IMR-90 (cell line): ENCODE measurements around the gene FAIM2. TPM values are rescaled to one million over a fixed set of nuclear protein-coding genes. Genes with fewer than 3 reads are reported as not detected.

Source experiments
- ATAC-seq: fragments of 200-7000 bp; cut with Tn5 transposase; 2 replicates; pipeline ENCODE4 v1.9.1; 2020; ENCODE audit warnings: low read depth, mild to moderate bottlenecking, moderate library complexity
- BruUV-seq: library from RNA; stranded (reverse); fragments of 400-500 nt; replicated peaks from 2 replicates; lab custom pipeline; 2021; lab: Mats Ljungman, UMichigan
- CTCF ChIA-PET: fragments of 300-600 bp; formaldehyde crosslinking; extraction: SDS; loops from one replicate; lab custom pipeline; 2021; ENCODE audit warnings: antibody characterized with exemption; lab: Yijun Ruan, JAX
- POLR2A ChIA-PET: fragments of 300-600 bp; sonication (Branson Sonifier 250); formaldehyde crosslinking; loops from one replicate; lab custom pipeline; 2022; ENCODE audit warnings: antibody characterized with exemption; ENCODE audit not compliant: unreplicated experiment; lab: Charles Lee
- DNase-seq: peaks from one replicate; pipeline ENCODE4 v3.0.0; 2013
- H2AFZ ChIP-seq: replicated peaks from 2 replicates; pipeline ENCODE3; 2013; ENCODE audit warnings: low read length, mild to moderate bottlenecking; ENCODE audit not compliant: poor library complexity
- H2AK5ac ChIP-seq: 2 replicates; pipeline ENCODE4 v1.6.1; 2013; ENCODE audit warnings: low read depth, low read length, inconsistent platforms
- H2AK9ac ChIP-seq: replicated peaks from 2 replicates; pipeline ENCODE3; 2013; ENCODE audit warnings: mild to moderate bottlenecking, low read depth, low read length, moderate library complexity; ENCODE audit not compliant: poor library complexity
- H2BK120ac ChIP-seq: 2 replicates; pipeline ENCODE4 v1.6.1; 2013; ENCODE audit warnings: low read depth, low read length, inconsistent platforms
- H2BK15ac ChIP-seq: 3 replicates; pipeline ENCODE4 v1.6.1; 2013; ENCODE audit warnings: low read depth, low read length, inconsistent platforms
- H2BK20ac ChIP-seq: 2 replicates; pipeline ENCODE4 v1.6.1; 2013; ENCODE audit warnings: low read depth, mild to moderate bottlenecking, inconsistent platforms, low read length, moderate library complexity
- H2BK5ac ChIP-seq: 2 replicates; pipeline ENCODE4 v1.6.1; 2013; ENCODE audit warnings: mild to moderate bottlenecking, low read depth, low read length, inconsistent platforms; ENCODE audit not compliant: poor library complexity, severe bottlenecking
- H3K14ac ChIP-seq: replicated peaks from 2 replicates; pipeline ENCODE4 v1.6.1; 2013; ENCODE audit warnings: low read depth, low read length, inconsistent platforms
- H3K18ac ChIP-seq: 2 replicates; pipeline ENCODE4 v1.6.1; 2013; ENCODE audit warnings: low read depth, low read length, control low read depth
- H3K23ac ChIP-seq: 2 replicates; pipeline ENCODE4 v1.6.1; 2013; ENCODE audit warnings: low read depth, low read length, inconsistent platforms
- H3K27ac ChIP-seq: 2 replicates; pipeline ENCODE4 v1.5.1; 2013; ENCODE audit warnings: mild to moderate bottlenecking, control low read depth, low read length; ENCODE audit not compliant: insufficient read depth
- H3K27me3 ChIP-seq: 2 replicates; pipeline ENCODE4 v1.6.1; 2013; ENCODE audit warnings: low read length; ENCODE audit not compliant: control insufficient read depth, insufficient read depth
- H3K36me3 ChIP-seq: 2 replicates; pipeline ENCODE4 v1.6.1; 2013; ENCODE audit warnings: low read length, mixed read lengths; ENCODE audit not compliant: control insufficient read depth, insufficient read depth
- H3K4ac ChIP-seq: 2 replicates; pipeline ENCODE4 v1.6.1; 2013; ENCODE audit warnings: low read depth, low read length, inconsistent platforms
- H3K4me1 ChIP-seq: 2 replicates; pipeline ENCODE4 v1.6.1; 2013; ENCODE audit warnings: low read length, mixed read lengths; ENCODE audit not compliant: control insufficient read depth, insufficient read depth
- H3K4me2 ChIP-seq: 2 replicates; pipeline ENCODE4 v1.6.1; 2013; ENCODE audit warnings: low read depth, mild to moderate bottlenecking, control low read depth, low read length, moderate library complexity
- H3K4me3 ChIP-seq: 2 replicates; pipeline ENCODE4 v1.5.1; 2013; ENCODE audit warnings: low read depth, mild to moderate bottlenecking, control low read depth, low read length, moderate library complexity; ENCODE audit not compliant: insufficient read depth
- H3K56ac ChIP-seq: 2 replicates; pipeline ENCODE4 v1.6.1; 2013; ENCODE audit warnings: low read length, inconsistent platforms; ENCODE audit not compliant: insufficient read depth; ENCODE audit errors: extremely low read depth
- H3K79me1 ChIP-seq, 2 experiments: 2 replicates each; pipeline ENCODE4 v1.6.1; 2013; ENCODE audit warnings: low read length in 2 of 2, inconsistent platforms in 1 of 2, low read depth in 1 of 2
- H3K9ac ChIP-seq: 2 replicates; pipeline ENCODE4 v1.6.1; 2013; ENCODE audit warnings: low read depth, low read length, control low read depth
- H3K9me1 ChIP-seq: 2 replicates; pipeline ENCODE4 v1.6.1; 2013; ENCODE audit warnings: low read length, inconsistent platforms; ENCODE audit not compliant: insufficient read depth
- H3K9me3 ChIP-seq: 2 replicates; pipeline ENCODE4 v1.6.1; 2013; ENCODE audit warnings: low read length; ENCODE audit not compliant: control insufficient read depth, insufficient read depth
- H4K20me1 ChIP-seq: 2 replicates; pipeline ENCODE4 v1.6.1; 2013; ENCODE audit warnings: low read length, inconsistent platforms; ENCODE audit not compliant: insufficient read depth
- H4K5ac ChIP-seq: 2 replicates; pipeline ENCODE4 v1.6.1; 2013; ENCODE audit warnings: mild to moderate bottlenecking, low read depth, low read length, control low read depth
- H4K8ac ChIP-seq, 2 experiments: 2 replicates each; pipeline ENCODE4 v1.6.1; 2013; ENCODE audit warnings: low read depth in 2 of 2, low read length in 2 of 2, control low read depth in 1 of 2, inconsistent platforms in 1 of 2
- H4K91ac ChIP-seq: 2 replicates; pipeline ENCODE4 v1.6.1; 2013; ENCODE audit warnings: low read depth, low read length, inconsistent platforms; ENCODE audit not compliant: insufficient read depth
- MXI1 ChIP-seq: IDR thresholded peaks from 2 replicates; pipeline ENCODE4 v1.6.1; 2012; ENCODE audit warnings: low read depth, mild to moderate bottlenecking, low read length, moderate library complexity, borderline replicate concordance
- NFE2L2 ChIP-seq: fragments of 150-350 bp; IDR thresholded peaks from 2 replicates; pipeline ENCODE4 v1.6.1; 2016; ENCODE audit warnings: low read depth, mild to moderate bottlenecking, low read length
- RFX5 ChIP-seq: IDR thresholded peaks from 2 replicates; pipeline ENCODE4 v1.8.0; 2012; ENCODE audit warnings: low read depth, mild to moderate bottlenecking, low read length, moderate library complexity
- WGBS, 2 experiments: methylation state at CpG; one replicate each; pipeline versions ENCODE4 v1.1.5 to v1.1.7; 2013; ENCODE audit warnings: missing lambda C conversion rate in 2 of 2; ENCODE audit not compliant: insufficient read length in 1 of 2; ENCODE audit errors: extremely low coverage in 2 of 2; 5-methylcytosine and 5-hydroxymethylcytosine counted together
- dilution Hi-C: fragments of 300-500 bp; cut with HindIII; formaldehyde crosslinking; loops from one replicate; pipeline ENCODE4 v1.14.3; 2018; ENCODE audit warnings: low sequenced_read_pairs; ENCODE audit not compliant: unreplicated experiment
- in situ Hi-C: fragments of 300-500 bp; cut with MboI; formaldehyde crosslinking; loops from 3 replicates; pipeline ENCODE4 v1.14.3; 2019; ENCODE audit warnings: low sequenced_read_pairs, inconsistent platforms, mixed read lengths
- intact Hi-C: fragments of 100-400 bp; cut with micrococcal nuclease; formaldehyde crosslinking; loops from 2 replicates; pipeline ENCODE4 v1.10.0; 2022
- polyA plus RNA-seq, 3 experiments: library from polyadenylated mRNA; depleted of rRNA; stranded (reverse); fragments of >200 nt; gene quantifications; 2 replicates each; pipeline ENCODE4 v1.2.3, GENCODE V29; 2012; ENCODE audit warnings: low replicate concordance in 1 of 3
- total RNA-seq: library from RNA; depleted of rRNA; stranded (reverse); fragments of >200 nt; gene quantifications from 2 replicates; pipeline ENCODE4 v1.2.3, GENCODE V29; 2012

FAIM2 gene
- total and polyA plus RNA-seq, 2 of the 4 experiments (the other 2 are of a cell fraction): 0.72 to 5.3 TPM

DNA sequence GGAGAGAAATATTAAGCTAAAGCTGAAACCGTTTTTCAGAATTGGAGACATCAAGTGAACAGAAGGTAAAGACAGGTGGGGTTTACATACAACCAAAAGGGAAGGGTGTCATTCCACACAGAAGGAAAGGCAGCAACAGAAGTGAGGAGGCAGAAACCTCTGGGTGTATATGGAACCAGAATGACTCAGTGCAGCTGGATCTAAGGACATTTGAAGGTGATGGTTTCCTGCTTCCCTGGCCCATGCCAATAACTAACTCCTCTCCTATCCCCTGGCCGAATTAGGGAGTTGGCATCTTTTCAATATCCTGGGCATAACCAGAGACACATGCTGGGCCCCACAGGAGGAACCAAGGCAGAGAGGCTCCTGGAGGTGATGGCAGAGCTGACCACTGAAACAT, 83.9 kb downstream of the FAIM2 start:
- dilution Hi-C loops (no loop called here), intact Hi-C loops (no loop called here), in situ Hi-C loops (no loop called here)
- no peak overlapping the region for H2AK9ac ChIP-seq
- no peak overlapping the region for H3K23ac ChIP-seq
- peaks cover 10% of the 10 kb centered on the region for H3K36me3 ChIP-seq
- H2AFZ ChIP-seq: no peak overlapping the region
- no peak overlapping the region for H2BK120ac ChIP-seq
- TF ChIP-seq RFX5: no peak
- no peak for TF ChIP-seq NFE2L2
- TF ChIP-seq MXI1: no peak
- H2BK5ac ChIP-seq: no peak overlapping the region
- no peak overlapping the region for H2BK15ac ChIP-seq
- no peak overlapping the region for H2BK20ac ChIP-seq
- no peak for DNase-seq
- H3K4ac ChIP-seq: no peak overlapping the region
- H3K4me3 ChIP-seq: no peak overlapping the region
- H3K4me2 ChIP-seq: no peak overlapping the region
- no peak overlapping the region for H4K8ac ChIP-seq
- no peak overlapping the region for H4K5ac ChIP-seq
- peaks cover 37 to 80% of the 10 kb centered on the region in 2 experiments for H3K79me1 ChIP-seq
- H4K91ac ChIP-seq: no peak overlapping the region
- H3K56ac ChIP-seq: no peak overlapping the region
- no peak overlapping the region for H3K14ac ChIP-seq
- ChIA-PET CTCF (interaction anchor here (0.6 to 0.7 kb wide), 2 partner anchors 9 to 25 kb away, joined by 3 to 4 read pairs; no protein-coding TSS in a partner anchor), POLR2A (interaction anchor here (0.6 kb wide), 1 partner anchor 50 kb away, joined by 4 read pairs; no protein-coding TSS in a partner anchor)
- no peaks in the 10 kb centered on the region for H3K27me3 ChIP-seq
- 100% methylated on average over 1 of the region's 2 CpGs; no CpG with 5 or more reads in 1 of the 2 experiments for WGBS, 2 experiments
- H3K9me3 ChIP-seq: no peaks in the 10 kb centered on the region
- no TSS peak for BruUV-seq
- no peak overlapping the region for H3K9ac ChIP-seq
- H2AK5ac ChIP-seq: no peak overlapping the region
- H3K27ac ChIP-seq: no peak overlapping the region
- peaks cover 7% of the 10 kb centered on the region; the same call in 1 of the 2 replicates for H3K4me1 ChIP-seq
- no peak overlapping the region for H3K18ac ChIP-seq
- H4K20me1 ChIP-seq: peaks cover 84% of the 10 kb centered on the region
- no peak; the same call in 1 of the 2 replicates for ATAC-seq
- H3K9me1 ChIP-seq: peaks cover 26% of the 10 kb centered on the region
